ENCODE measurements around the gene APLP2. TPM values are rescaled to one million over a fixed set of nuclear protein-coding genes. Genes with fewer than 3 reads are reported as not detected.

The APLP2 gene
- total RNA-seq, 1 experiment from 2014 or later = 2,076 TPM

DNA sequence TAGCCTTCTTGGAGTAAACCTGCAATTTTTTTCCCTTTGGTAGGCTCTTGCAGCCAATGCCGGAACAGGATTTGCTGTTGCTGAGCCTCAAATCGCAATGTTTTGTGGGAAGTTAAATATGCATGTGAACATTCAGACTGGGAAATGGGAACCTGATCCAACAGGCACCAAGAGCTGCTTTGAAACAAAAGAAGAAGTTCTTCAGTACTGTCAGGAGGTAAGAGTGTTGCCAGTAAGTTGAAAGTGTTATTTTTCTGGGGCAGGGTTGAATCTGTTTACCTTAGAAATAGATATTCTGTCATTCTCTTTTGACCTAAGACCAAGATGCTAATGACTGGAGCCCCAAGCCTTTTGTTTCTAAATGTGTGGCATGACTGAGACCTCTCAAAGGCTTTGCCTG is 39.7 kb downstream of the APLP2 start:
- no peaks in the 10 kb centered on the region for H3K9me3 ChIP-seq
- H3K27ac Mint-ChIP-seq (ENCODE audit: unreplicated experiment) = no peak overlapping the region
- peaks cover 100% of the 10 kb centered on the region for H3K36me3 Mint-ChIP-seq (ENCODE audit: insufficient read depth, unreplicated experiment)
- H3K27me3 Mint-ChIP-seq (ENCODE audit: insufficient read depth, unreplicated experiment) = no peaks in the 10 kb centered on the region
- no TSS peak for BruUV-seq (replicated peaks)
- TF ChIP-seq, protein P1, sequence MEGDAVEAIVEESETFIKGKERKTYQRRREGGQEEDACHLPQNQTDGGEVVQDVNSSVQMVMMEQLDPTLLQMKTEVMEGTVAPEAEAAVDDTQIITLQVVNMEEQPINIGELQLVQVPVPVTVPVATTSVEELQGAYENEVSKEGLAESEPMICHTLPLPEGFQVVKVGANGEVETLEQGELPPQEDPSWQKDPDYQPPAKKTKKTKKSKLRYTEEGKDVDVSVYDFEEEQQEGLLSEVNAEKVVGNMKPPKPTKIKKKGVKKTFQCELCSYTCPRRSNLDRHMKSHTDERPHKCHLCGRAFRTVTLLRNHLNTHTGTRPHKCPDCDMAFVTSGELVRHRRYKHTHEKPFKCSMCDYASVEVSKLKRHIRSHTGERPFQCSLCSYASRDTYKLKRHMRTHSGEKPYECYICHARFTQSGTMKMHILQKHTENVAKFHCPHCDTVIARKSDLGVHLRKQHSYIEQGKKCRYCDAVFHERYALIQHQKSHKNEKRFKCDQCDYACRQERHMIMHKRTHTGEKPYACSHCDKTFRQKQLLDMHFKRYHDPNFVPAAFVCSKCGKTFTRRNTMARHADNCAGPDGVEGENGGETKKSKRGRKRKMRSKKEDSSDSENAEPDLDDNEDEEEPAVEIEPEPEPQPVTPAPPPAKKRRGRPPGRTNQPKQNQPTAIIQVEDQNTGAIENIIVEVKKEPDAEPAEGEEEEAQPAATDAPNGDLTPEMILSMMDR (IDR thresholded peaks at IDR 0.05; ENCODE audit: insufficient read depth in 1 of 2, low read depth in 1 of 2, low read length in 1 of 2, severe bottlenecking in 1 of 2, unreplicated experiment in 1 of 2) = no peak
- no peaks in the 10 kb centered on the region for H3K4me1 ChIP-seq
- H3K4me3 Mint-ChIP-seq (ENCODE audit: unreplicated experiment) = no peak overlapping the region
- DNase-seq = no peak
- peaks cover 2% of the 10 kb centered on the region; the same call in 1 of the 2 replicates for H3K36me3 ChIP-seq (ENCODE audit: control insufficient read depth, insufficient read depth, low read length)
- intact Hi-C loops (cut with micrococcal nuclease; ENCODE audit: unreplicated experiment) = no loop called here
- no peaks in the 10 kb centered on the region for H3K9me3 Mint-ChIP-seq (ENCODE audit: unreplicated experiment)
- no peaks in the 10 kb centered on the region for H3K27me3 ChIP-seq (replicated peaks; ENCODE audit: control insufficient read depth, insufficient read depth, low read length)
- H3K4me3 ChIP-seq (ENCODE audit: low read depth, low read length) = no peak overlapping the region
- peaks cover 22% of the 10 kb centered on the region for H3K4me1 Mint-ChIP-seq (ENCODE audit: low read depth, unreplicated experiment)
- ChIA-PET CTCF (no interaction called here), POLR2A (interaction anchor here (0.5 kb wide), 1 partner anchor 23 kb away, joined by 3 read pairs; no protein-coding TSS in a partner anchor)

DNA sequence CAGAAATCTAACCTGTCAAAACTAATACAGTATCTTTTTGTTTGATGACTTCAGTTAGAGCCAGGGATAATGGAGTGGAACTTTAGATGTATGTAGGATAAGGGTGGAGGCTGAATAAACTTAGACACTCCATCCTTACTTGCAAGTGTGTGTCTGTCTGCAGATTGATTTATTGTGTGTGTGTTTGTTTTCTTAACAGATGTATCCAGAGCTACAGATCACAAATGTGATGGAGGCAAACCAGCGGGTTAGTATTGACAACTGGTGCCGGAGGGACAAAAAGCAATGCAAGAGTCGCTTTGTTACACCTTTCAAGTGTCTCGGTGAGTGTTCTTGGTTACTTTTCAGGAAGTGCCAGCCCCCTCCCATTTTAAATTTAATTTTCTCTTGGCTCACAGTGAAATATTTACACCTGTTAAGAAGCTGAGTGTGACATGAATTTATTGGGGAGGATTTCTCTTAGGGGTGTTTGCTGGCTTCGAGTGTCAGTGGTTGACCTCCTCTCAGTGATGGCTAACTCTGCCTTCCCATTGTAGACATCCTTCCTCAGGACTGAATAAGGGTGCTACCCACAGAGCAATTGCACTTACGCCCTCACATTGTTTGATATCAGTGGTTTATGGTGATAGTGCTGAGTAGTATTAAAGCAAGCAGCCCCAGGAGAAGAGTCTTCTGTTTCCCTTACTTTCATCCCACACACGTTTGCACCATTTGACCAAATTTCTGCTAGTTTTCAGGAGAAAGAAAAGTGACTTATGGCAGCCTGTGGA is 40.8 kb downstream of the APLP2 start:
- Mint-ChIP-seq H3K27ac (ENCODE audit: unreplicated experiment) (no peak overlapping the region), H3K36me3 (ENCODE audit: insufficient read depth, unreplicated experiment) (peaks cover 100% of the 10 kb centered on the region), H3K27me3 (ENCODE audit: insufficient read depth, unreplicated experiment) (no peaks in the 10 kb centered on the region), H3K4me3 (ENCODE audit: unreplicated experiment) (no peak overlapping the region), H3K4me1 (ENCODE audit: low read depth, unreplicated experiment) (peaks cover 32% of the 10 kb centered on the region), H3K9me3 (ENCODE audit: unreplicated experiment) (no peaks in the 10 kb centered on the region)
- no peak for DNase-seq
- peaks cover 7% of the 10 kb centered on the region; the same call in 1 of the 2 replicates for H3K4me1 ChIP-seq
- H3K4me3 ChIP-seq (ENCODE audit: low read depth, low read length) = no peak overlapping the region
- CTCF ChIA-PET = no interaction called here
- TF ChIP-seq, protein P1 (IDR thresholded peaks at IDR 0.05; ENCODE audit: insufficient read depth in 1 of 2, low read depth in 1 of 2, low read length in 1 of 2, severe bottlenecking in 1 of 2, unreplicated experiment in 1 of 2) = no peak
- H3K27me3 ChIP-seq (replicated peaks; ENCODE audit: control insufficient read depth, insufficient read depth, low read length) = no peaks in the 10 kb centered on the region
- H3K9me3 ChIP-seq = no peaks in the 10 kb centered on the region
- POLR2A ChIA-PET = no interaction called here
- BruUV-seq (replicated peaks) = no TSS peak
- H3K36me3 ChIP-seq (ENCODE audit: control insufficient read depth, insufficient read depth, low read length) = peaks cover 2% of the 10 kb centered on the region; the same call in 1 of the 2 replicates
- intact Hi-C loops (cut with micrococcal nuclease; ENCODE audit: unreplicated experiment) = no loop called here

DNA sequence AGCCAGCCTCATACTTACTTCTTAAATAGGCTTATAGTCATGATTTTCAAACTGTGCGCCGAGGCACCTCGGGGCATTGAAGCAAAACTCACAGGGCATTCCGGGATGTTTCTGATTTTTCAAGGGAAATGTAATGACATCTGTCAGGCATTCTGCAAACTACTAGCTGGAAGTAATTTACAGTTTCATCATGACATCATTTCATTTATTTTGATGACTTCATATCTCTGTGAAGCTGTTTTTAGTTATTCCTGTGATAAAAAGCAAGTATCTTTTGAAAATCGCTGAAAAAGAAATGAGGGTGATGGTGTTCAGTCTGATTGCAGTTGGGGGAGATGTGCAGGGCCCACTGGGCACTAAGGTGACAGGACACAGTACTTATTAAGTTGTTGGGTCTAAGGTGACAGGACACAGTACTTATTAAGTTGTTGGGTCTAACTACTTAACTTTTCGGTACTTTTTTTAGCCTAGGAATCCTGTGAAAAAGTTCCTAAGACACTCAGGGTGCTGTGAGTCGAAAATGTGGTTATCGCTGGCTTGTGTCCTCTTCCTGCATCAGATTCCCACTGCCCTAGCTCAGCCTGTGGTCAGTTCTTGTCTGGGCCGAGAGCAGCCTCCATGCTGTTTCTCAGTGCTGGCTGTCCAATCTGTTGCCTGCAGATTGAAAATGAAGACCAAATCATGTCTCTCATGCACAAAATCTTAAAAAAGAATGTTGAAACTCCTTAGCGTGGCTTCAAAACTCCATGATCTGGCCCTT is 42.6 kb downstream of the APLP2 start:
- BruUV-seq (replicated peaks) = no TSS peak
- Mint-ChIP-seq H3K36me3 (ENCODE audit: insufficient read depth, unreplicated experiment) (peaks cover 100% of the 10 kb centered on the region), H3K4me1 (ENCODE audit: low read depth, unreplicated experiment) (peaks cover 20% of the 10 kb centered on the region), H3K4me3 (ENCODE audit: unreplicated experiment) (no peak overlapping the region), H3K27me3 (ENCODE audit: insufficient read depth, unreplicated experiment) (no peaks in the 10 kb centered on the region), H3K27ac (ENCODE audit: unreplicated experiment) (peak overlapping the region; percentile 5), H3K9me3 (ENCODE audit: unreplicated experiment) (no peaks in the 10 kb centered on the region)
- intact Hi-C loops (cut with micrococcal nuclease; ENCODE audit: unreplicated experiment) = no loop called here
- no peak for DNase-seq
- ChIA-PET CTCF (no interaction called here), POLR2A (no interaction called here)
- TF ChIP-seq, protein P1 (IDR thresholded peaks at IDR 0.05; ENCODE audit: insufficient read depth in 1 of 2, low read depth in 1 of 2, low read length in 1 of 2, severe bottlenecking in 1 of 2, unreplicated experiment in 1 of 2) = no peak
- no peaks in the 10 kb centered on the region for H3K27me3 ChIP-seq (replicated peaks; ENCODE audit: control insufficient read depth, insufficient read depth, low read length)
- peaks cover 7% of the 10 kb centered on the region; the same call in 1 of the 2 replicates for H3K4me1 ChIP-seq
- no peak overlapping the region for H3K4me3 ChIP-seq (ENCODE audit: low read depth, low read length)
- H3K36me3 ChIP-seq (ENCODE audit: control insufficient read depth, insufficient read depth, low read length) = peaks cover 2% of the 10 kb centered on the region; the same call in 1 of the 2 replicates
- H3K9me3 ChIP-seq = no peaks in the 10 kb centered on the region
